ENCODE results near the gene C1orf115.
"Not testable (repeated sequence)": the region's sequence is repeated elsewhere in the genome, so short reads cannot be mapped to it uniquely, and the experiment has no call there.

Gene C1orf115

DNA sequence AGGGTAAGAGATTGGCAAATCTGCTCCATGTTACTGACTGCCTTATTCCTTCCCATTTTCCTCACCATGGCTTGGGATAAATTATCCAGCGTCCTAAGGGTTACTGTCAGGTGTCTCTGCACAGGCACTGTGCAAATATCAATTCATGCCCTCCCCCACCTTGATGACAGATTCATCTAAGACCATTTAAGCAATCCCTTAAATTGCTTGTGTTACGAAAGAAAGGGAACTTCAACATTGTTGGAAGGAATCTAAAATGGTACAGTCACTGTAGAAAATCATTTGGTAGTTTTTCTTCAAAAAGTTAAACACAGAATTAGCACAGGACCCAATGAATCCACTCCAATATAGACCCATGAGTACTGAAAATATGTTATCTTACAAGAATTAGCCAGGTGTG, 40.3 kb downstream of the C1orf115 start:
- DNase-seq = no peak

DNA sequence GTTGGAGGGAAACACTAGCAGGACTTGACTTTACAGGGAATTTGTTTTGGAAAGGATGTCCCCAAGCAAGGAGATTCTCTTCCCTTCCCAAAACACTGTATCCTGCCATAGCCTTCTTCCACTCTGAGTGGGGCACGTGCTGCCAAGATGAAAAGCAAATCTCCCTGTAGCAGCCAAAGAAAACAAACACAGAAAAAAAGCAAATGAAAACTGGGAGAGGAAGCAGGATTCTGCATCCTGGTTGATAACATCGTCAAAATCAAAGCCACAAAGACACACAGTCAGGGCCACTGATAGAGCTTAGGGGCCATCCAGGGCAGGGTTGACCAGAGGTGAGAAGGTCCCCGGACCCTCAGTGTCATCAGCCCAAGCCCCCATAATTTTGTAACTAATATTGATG, 42.0 kb downstream of the C1orf115 start:
- DNase-seq = no peak

DNA sequence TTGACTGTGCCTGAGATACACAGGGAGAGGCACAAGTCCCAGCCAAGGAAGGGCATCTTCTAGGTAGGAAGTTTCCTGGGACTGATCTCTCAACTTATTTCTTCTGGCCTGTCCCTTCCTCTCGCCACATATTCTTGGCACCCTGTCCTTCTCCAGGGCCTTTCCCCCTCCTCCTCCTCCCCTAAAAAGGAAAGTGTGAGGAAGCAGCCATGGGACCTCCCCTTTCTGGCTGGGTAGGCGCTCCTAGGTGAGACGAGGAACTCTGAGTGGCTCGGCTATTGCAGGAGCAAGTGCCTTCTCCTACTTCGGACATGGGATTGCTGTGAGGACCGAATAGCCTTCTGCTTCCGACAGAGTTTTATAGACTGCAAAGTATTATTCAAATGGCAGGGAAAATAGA, 42.5 kb downstream of the C1orf115 start:
- no peak for DNase-seq

DNA sequence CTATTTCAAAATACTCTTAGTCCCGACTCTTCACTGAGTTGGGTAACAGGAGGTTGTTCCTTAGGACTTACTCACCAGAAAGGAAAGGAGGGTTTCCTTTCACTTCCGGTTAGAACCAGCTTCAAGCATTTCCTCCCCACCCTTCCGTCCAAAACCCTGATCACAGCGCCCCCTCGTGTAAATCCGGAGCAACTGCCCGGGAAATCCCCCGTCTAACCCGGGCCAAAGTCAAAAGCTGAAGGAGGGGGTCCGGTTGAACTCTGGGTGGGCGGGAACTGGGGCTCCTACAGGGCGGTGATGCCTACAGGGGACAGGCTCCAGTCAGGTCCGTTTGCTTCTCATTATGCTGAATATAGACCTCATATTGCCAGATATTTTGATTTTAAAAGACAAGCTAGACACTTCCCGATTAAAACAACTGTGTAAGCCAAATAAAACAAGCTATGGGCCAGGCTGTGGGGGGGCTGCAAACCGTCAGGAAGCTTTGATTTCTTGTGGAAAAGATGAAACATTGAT, 43.0 kb downstream of the C1orf115 start:
- peak; percentile 65 to 80 for DNase-seq

DNA sequence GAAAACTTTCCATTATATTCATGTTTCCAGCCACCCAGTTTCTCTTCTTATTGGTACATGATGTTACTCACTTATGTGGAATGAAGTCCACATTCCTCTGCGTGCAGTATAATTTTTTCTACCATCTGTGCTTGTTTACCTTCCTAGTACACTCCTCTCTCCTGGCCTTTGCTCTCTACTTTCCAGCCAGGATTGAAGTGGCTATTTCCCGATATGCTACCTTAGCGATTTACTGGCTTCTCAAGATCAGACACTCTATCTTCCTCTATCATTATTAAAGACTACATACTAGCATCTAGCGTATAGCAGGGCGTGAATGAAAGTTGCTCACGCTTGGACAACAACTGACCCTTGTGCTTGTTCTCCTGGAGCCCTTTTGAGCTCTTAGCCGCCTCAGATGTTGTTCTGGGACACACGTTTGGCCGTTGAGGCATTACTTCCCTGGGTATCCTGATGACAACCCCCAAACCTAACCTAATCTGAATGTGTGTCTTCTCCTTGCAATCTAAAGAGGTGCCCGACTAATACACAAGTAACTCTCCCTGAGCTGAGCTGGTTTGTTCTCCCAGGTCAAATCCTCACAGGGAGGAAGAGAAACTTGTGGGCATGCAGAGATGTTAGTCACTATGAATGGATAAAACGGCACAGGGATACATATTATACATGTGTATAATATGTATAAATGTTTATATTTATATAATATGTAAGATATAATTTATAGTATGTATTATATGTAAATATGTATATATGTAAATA, 44.6 kb downstream of the C1orf115 start:
- no peak for DNase-seq

DNA sequence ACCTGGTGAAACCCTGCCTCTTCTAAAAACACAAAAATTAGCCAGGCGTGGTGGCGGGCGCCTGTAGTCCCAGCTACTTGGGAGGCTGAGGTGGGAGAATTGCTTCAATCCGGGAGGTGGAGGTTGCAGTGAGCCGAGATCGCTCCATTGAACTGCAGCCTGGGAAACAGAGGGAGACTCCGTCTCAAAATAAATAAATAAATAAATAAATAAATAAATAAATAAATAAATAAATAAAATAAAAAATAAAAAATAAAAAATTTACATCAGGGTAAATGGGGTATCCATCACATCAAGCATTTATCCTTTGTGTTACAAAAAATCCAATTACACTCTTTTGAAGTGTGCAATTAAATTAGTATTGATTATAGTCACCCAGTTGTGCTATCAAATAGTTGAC, 46.1 kb downstream of the C1orf115 start:
- DNase-seq = not testable (repeated sequence)

DNA sequence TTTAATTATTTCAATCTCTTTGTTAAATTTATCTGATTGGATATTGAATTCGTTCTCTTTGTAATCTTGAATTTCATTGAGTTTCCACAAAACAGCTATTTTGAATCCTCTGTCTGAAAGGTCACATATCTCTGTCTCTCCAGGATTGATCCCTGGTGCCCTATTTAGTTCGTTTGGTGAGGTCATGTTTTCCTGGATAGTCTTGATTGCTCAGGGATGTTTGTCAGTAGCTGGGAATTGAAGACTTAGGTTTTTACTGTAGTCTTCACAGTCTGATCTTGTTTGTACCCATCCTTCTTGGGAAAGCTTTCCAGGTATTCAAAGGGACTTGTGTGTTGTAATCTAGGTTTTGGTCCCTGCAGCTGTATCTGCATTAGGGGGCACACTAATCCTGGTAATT, 51.2 kb downstream of the C1orf115 start:
- no peak for DNase-seq

DNA sequence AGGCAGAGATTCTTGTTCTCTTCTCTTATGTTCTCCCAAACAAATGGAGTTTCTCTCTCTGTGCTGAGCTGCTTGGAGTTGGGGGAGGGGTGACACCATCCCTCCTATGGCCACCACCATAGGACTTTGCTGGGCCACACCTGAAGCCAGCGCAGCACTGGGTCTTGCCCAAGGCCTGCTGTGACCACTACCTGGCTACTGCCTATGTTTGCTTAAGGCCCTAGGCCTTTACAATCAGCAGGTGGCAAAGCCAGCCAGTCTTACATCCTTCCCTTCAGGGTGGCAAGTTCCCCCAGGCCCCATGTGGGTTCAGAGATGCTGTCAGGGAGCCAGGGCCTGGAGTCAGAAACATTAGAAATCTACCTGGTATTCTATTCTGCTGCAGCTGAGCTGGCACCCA, 51.7 kb downstream of the C1orf115 start:
- no peak for DNase-seq

DNA sequence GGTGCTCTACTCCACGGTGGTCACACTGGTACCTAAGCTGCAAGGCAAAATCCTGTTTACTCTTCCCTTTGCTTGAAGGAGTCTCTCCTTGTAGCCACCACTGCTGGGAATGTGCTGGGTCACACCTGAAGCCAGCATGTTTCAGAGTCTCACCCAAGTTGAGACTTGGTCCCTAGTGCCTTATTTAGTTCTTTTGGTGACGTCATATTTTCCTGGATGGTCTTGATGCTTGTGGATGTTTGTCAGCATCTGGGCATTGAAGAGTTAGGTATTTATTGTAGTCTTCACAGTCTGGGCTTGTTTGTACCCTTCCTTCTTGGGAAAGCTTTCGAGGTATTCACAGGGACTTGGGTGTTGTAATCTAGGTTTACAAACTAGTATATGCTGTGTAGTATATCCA, 52.4 kb downstream of the C1orf115 start:
- DNase-seq = no peak

DNA sequence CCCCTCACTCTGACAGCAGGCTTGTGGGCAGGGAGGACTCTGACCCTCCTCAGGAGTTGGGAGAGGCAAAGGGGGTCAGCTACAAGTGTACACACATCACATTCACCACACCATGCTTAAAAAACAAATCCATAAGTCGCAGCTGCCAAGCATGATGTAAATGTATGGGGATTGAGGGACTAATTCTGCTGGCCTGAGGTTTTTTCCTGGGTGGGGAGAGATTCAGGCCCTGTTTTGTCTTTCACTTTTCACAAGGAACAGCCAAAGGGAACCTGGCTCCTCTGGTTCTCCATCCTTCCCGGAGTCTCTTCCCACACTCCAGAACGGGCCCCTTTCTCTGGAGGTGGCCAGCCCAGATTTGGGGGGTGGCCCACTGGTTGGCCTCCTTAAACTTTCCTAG, 56.7 kb downstream of the C1orf115 start:
- DNase-seq = no peak

DNA sequence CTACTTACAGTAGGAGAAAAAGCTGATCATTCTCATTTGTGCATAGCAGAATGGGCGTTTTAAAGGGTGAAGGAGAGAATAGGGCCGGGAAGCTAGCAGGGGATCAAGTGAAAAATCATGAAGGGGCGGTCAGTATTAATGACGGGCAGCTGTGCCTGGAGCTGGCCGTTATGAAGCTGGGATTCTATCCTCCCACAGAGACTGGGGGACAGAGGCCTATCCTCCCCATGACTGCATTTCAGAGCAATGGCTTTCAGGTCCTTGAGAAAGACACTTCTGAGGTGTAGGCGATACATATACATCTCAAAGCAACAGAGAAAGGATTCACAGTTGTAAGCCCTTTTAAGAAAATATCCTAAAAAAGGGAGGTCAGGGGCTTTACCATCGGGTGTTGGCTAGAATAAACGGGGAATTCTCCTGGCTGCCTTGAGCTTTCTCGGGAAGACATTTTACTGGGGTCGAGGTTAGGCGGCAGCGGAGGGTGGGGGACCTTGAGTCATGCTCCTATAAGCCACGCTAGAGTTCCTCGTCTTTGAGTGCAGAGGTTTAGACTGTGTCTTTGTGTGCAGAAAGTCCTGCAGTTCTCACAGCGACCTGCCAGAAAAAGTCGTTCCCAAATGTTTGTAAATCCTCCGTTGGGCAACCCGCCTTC, 57.4 kb downstream of the C1orf115 start:
- DNase-seq = no peak

DNA sequence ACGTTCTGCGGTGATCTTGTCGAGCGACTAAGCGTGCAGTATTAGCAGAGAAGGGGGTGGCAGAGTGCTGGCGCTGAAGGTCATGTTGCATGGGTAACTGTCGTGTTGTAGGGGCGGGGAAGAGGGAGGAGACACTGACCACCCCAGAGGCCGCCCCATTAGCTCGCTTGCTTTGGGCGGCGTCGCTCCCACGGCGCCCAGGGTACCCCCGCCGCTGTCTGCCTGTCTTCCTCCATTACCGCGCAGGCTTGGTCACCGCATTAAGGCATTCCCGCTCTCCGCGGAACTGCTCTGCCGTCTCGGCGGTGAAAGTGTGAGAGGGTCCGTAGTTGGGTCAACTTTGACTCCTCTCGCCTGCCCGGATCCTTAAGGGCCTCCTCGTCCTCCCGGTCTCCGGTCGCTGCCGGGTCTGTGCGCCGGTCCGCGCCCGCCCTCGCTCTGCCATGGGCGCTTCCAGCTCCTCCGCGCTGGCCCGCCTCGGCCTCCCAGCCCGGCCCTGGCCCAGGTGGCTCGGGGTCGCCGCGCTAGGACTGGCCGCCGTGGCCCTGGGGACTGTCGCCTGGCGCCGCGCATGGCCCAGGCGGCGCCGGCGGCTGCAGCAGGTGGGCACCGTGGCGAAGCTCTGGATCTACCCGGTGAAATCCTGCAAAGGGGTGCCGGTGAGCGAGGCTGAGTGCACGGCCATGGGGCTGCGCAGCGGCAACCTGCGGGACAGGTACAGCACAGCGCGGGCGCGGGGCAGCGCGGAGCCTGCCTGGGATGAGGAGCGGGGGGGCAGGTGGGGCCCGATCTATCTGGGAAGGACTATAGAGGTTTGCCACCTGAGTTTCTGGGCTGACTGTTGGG, 58.1 kb downstream of the C1orf115 start, which contains the start of gene MTARC2:
Gene MTARC2, plus strand, starts transcription at position 234 of the 846 bp plus-strand sequence. Its CDS starts 210 bp downstream, at position 444.
- DNase-seq = peak; percentile 36
